SK-N-MC (cell line): ENCODE measurements around the gene CYB5A.
"Not testable (repeated sequence)": the region's sequence is repeated elsewhere in the genome, so short reads cannot be mapped to it uniquely, and the experiment has no call there.

Experiments
- DNase-seq: peaks from one replicate; pipeline ENCODE4 v3.0.0-alpha.2; 2011; ENCODE audit warnings: low read depth, low spot score
- H3K27ac ChIP-seq: fragments of 200-600 bp; sonication (generic); 2 replicates; pipeline ENCODE4 v1.5.1; 2016; ENCODE audit warnings: mixed run types
- H3K36me3 ChIP-seq: fragments of 200-600 bp; sonication (generic); 2 replicates; pipeline ENCODE4 v1.6.1; 2017; ENCODE audit warnings: antibody characterized with exemption, low read length, mixed read lengths; ENCODE audit not compliant: insufficient read depth
- H3K4me3 ChIP-seq: fragments of 200-600 bp; sonication (generic); 2 replicates; pipeline ENCODE4 v1.5.1; 2016
- H3K9ac ChIP-seq: fragments of 200-600 bp; sonication (generic); 2 replicates; pipeline ENCODE4 v1.8.0; 2017; ENCODE audit warnings: mixed run types, mixed read lengths; ENCODE audit not compliant: insufficient read length
- H3K9me3 ChIP-seq: fragments of 200-600 bp; sonication (generic); 2 replicates; pipeline ENCODE4 v1.6.1; 2017; ENCODE audit warnings: low read depth, mild to moderate bottlenecking, antibody characterized with exemption, low read length, moderate library complexity, mixed read lengths
- EZH2 ChIP-seq: fragments of 200-600 bp; sonication (generic); IDR thresholded peaks from one replicate; pipeline ENCODE4 v1.6.1; 2017; ENCODE audit warnings: antibody characterized with exemption
- FOXP2 ChIP-seq: optimal IDR thresholded peaks from 2 replicates; pipeline ENCODE3; 2011; ENCODE audit warnings: mild to moderate bottlenecking, moderate library complexity; ENCODE audit not compliant: insufficient read depth; ENCODE audit errors: extremely low read length, control extremely low read depth
- POLR2AphosphoS5 ChIP-seq: IDR thresholded peaks from 2 replicates; pipeline ENCODE4 v1.6.1; 2012; ENCODE audit warnings: mild to moderate bottlenecking, low read depth, low read length, borderline replicate concordance

CYB5A gene

GRCh38 chr18:74328206-74328605 is 36.4 kb upstream of the CYB5A start:
- Histone ChIP-seq H3K27ac (peak overlapping the region; percentile 68; the same call in 1 of the 2 replicates), H3K36me3 (no peaks in the 10 kb centered on the region), H3K9ac (no peak overlapping the region), H3K4me3 (no peak overlapping the region), H3K9me3 (no peaks in the 10 kb centered on the region)
- DNase-seq, result no peak
- TF ChIP-seq FOXP2 (no peak), POLR2AphosphoS5 (no peak)

- H3K36me3 ChIP-seq, H3K9me3 ChIP-seq: not testable (repeated sequence)
These were observed 35.0 kb upstream of the CYB5A start for GRCh38 chr18:74326791-74327190.

GRCh38 chr18:74326231-74326630 is 34.5 kb upstream of the CYB5A start:
- Histone ChIP-seq H3K36me3 (no peaks in the 10 kb centered on the region), H3K9me3 (no peaks in the 10 kb centered on the region), H3K4me3 (no peak overlapping the region), H3K9ac (no peak overlapping the region), H3K27ac (no peak overlapping the region)
- TF ChIP-seq EZH2 (no peak), POLR2AphosphoS5 (no peak), FOXP2 (no peak)
- no peak for DNase-seq

More at GRCh38 chr18:74326791-74327190, 35.0 kb upstream of the CYB5A start:
- DNase-seq, H3K4me3 ChIP-seq, H3K27ac ChIP-seq, H3K9ac ChIP-seq: not testable (repeated sequence)

GRCh38 chr18:74316257-74317170 is 24.8 kb upstream of the CYB5A start:
- no peak for TF ChIP-seq POLR2AphosphoS5
- no peak for TF ChIP-seq EZH2
- TF ChIP-seq FOXP2, result no peak
- no peaks in the 10 kb centered on the region for H3K36me3 ChIP-seq
- H3K9me3 ChIP-seq, result no peaks in the 10 kb centered on the region
- H3K9ac ChIP-seq, result no peak overlapping the region
- no peak overlapping the region for H3K27ac ChIP-seq
- H3K4me3 ChIP-seq, result no peak overlapping the region
- DNase-seq, result no peak

GRCh38 chr18:74315464-74316256 is 23.9 kb upstream of the CYB5A start, which contains the start of gene C18orf63:
C18orf63 (plus strand) TSS chr18:74315839; CDS start chr18:74317866, 2,027 bp downstream.
- Histone ChIP-seq H3K36me3 (no peaks in the 10 kb centered on the region), H3K9ac (no peak within 1 kb of the TSS), H3K27ac (no peak within 1 kb of the TSS), H3K4me3 (no peak within 1 kb of the TSS), H3K9me3 (no peaks in the 10 kb centered on the region)
- DNase-seq, result no peak
- TF ChIP-seq EZH2 (no peak), FOXP2 (no peak), POLR2AphosphoS5 (no peak)

- H3K9me3 ChIP-seq, result no peaks in the 10 kb centered on the region
These were observed 23.1 kb upstream of the CYB5A start for GRCh38 chr18:74314759-74315463.

GRCh38 chr18:74311000-74311399 is 19.2 kb upstream of the CYB5A start:
- Histone ChIP-seq H3K9ac (no peak overlapping the region), H3K9me3 (no peaks in the 10 kb centered on the region), H3K36me3 (no peaks in the 10 kb centered on the region), H3K4me3 (no peak overlapping the region), H3K27ac (no peak overlapping the region)
- TF ChIP-seq FOXP2 (no peak), EZH2 (no peak), POLR2AphosphoS5 (no peak)
- no peak for DNase-seq

More at GRCh38 chr18:74314759-74315463, 23.1 kb upstream of the CYB5A start:
- Histone ChIP-seq H3K36me3 (no peaks in the 10 kb centered on the region), H3K4me3 (no peak overlapping the region), H3K27ac (no peak overlapping the region), H3K9ac (no peak overlapping the region)
- no peak for DNase-seq
- TF ChIP-seq FOXP2 (no peak), POLR2AphosphoS5 (no peak), EZH2 (no peak)

GRCh38 chr18:74310411-74310810 is 18.6 kb upstream of the CYB5A start:
- Histone ChIP-seq H3K36me3 (no peaks in the 10 kb centered on the region), H3K9ac (no peak overlapping the region), H3K27ac (no peak overlapping the region), H3K9me3 (no peaks in the 10 kb centered on the region), H3K4me3 (no peak overlapping the region)
- TF ChIP-seq EZH2 (no peak), FOXP2 (no peak), POLR2AphosphoS5 (no peak)
- no peak for DNase-seq
